ENCODE data around the gene WDR7.

WDR7 gene

GRCh38 chr18:57050310-57050949 lies 399.3 kb downstream of the WDR7 start:
- DNase-seq (ENCODE audit: low read depth), result no peak
- TF ChIP-seq, protein P1, sequence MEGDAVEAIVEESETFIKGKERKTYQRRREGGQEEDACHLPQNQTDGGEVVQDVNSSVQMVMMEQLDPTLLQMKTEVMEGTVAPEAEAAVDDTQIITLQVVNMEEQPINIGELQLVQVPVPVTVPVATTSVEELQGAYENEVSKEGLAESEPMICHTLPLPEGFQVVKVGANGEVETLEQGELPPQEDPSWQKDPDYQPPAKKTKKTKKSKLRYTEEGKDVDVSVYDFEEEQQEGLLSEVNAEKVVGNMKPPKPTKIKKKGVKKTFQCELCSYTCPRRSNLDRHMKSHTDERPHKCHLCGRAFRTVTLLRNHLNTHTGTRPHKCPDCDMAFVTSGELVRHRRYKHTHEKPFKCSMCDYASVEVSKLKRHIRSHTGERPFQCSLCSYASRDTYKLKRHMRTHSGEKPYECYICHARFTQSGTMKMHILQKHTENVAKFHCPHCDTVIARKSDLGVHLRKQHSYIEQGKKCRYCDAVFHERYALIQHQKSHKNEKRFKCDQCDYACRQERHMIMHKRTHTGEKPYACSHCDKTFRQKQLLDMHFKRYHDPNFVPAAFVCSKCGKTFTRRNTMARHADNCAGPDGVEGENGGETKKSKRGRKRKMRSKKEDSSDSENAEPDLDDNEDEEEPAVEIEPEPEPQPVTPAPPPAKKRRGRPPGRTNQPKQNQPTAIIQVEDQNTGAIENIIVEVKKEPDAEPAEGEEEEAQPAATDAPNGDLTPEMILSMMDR (conservative IDR thresholded peaks at IDR 0.05; ENCODE audit: low read depth, low read length), result no peak
- H3K4me3 ChIP-seq (ENCODE audit: low read depth, low read length), result no peak overlapping the region

DNA sequence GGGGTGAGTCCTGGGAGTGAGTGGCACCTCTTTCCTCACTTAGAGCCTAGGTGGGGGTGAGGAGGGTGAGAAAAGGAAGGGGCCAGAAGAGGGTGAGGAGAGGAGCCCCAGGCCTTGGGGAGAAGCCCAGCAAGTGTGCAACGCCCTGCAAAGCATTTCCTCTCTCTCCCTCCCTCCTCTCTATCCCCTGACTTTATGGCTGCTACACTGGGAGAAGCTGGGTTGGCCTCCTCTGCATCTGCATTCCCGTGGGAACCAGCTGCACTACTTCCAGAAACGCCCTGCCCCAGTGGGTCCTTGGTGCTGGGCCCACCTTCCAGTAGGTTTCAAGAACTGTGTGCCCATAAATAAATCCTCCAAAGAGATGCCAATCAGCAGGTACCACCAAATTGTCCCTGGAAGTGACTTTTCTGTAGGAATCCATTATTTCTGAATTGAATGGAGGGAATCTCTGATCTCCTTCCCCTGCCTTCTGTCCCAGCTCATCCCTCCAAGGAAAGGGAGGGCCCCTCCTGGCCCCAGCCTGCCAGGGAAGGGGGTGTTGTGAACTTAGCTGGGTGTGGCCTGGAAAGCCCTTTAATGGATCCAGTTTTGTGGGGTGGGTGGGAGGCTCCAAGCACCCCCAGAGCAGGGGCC lies 400.0 kb downstream of the WDR7 start:
- TF ChIP-seq, protein P1 (conservative IDR thresholded peaks at IDR 0.05; ENCODE audit: low read depth, low read length), result no peak
- H3K4me3 ChIP-seq (ENCODE audit: low read depth, low read length), result no peak overlapping the region
- DNase-seq (ENCODE audit: low read depth), result no peak

GRCh38 chr18:57051657-57052044 lies 400.5 kb downstream of the WDR7 start:
- TF ChIP-seq, protein P1 (conservative IDR thresholded peaks at IDR 0.05; ENCODE audit: low read depth, low read length), result no peak
- no peak for DNase-seq (ENCODE audit: low read depth)
- H3K4me3 ChIP-seq (ENCODE audit: low read depth, low read length), result no peak overlapping the region

DNA sequence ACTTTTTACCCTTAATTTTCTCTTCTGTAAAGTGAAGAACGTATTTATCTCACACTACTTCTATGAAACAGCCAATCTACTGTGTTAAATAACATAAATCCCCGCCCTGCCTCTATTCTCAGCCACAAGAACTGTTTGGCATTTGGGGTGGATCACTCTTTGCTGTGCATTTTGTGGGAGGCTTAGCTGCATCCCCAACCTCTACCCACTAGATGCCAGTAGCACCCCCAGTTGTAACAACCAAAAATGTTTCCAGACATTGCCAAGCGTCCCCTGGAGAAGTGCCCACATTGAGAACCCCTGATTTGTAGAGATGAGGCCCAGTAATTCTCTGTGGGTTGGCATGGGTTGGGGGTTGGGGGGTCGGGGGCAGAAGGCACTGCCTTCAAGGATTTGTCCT lies 401.0 kb downstream of the WDR7 start:
- no peak for DNase-seq (ENCODE audit: low read depth)
- TF ChIP-seq, protein P1 (conservative IDR thresholded peaks at IDR 0.05; ENCODE audit: low read depth, low read length), result no peak

DNA sequence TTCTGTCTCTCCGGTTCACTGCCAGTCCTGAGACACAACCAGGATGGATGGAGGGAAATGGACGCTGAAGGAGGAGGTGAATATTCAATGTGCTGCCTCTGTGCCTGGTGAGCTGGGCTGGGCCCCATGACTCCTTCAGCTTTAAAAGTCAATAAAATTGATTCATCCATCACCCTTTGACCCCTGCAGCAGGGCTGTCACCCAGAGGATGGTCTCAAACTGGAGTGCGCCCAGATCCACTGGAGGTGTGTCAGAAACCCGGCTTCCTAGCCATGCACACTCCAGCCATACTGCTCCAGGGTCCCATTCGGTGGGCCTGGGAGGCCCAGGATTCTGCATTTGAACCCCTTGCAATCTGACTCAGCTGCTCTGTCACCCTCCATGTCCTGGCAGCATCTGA lies 401.6 kb downstream of the WDR7 start:
- H3K4me3 ChIP-seq (ENCODE audit: low read depth, low read length), result no peak overlapping the region
- DNase-seq (ENCODE audit: low read depth), result no peak
- TF ChIP-seq, protein P1 (conservative IDR thresholded peaks at IDR 0.05; ENCODE audit: low read depth, low read length), result no peak

More for the DNA sequence above, 401.0 kb downstream of the WDR7 start:
- H3K4me3 ChIP-seq (ENCODE audit: low read depth, low read length), result no peak overlapping the region

GRCh38 chr18:57054891-57055290 lies 403.7 kb downstream of the WDR7 start:
- no peak overlapping the region for H3K4me3 ChIP-seq (ENCODE audit: low read depth, low read length)
- TF ChIP-seq, protein P1 (conservative IDR thresholded peaks at IDR 0.05; ENCODE audit: low read depth, low read length), result no peak
- no peak for DNase-seq (ENCODE audit: low read depth)

GRCh38 chr18:57057890-57058289 lies 406.7 kb downstream of the WDR7 start:
- TF ChIP-seq, protein P1 (conservative IDR thresholded peaks at IDR 0.05; ENCODE audit: low read depth, low read length), result no peak
- no peak overlapping the region for H3K4me3 ChIP-seq (ENCODE audit: low read depth, low read length)
- DNase-seq (ENCODE audit: low read depth), result no peak

Measured in choroid plexus epithelial cell (primary cell).